DMS 273 (cell line): ENCODE measurements around the gene JAZF1.

Experiments
- DNase-seq: peaks from one replicate; lab custom pipeline; 2025; ENCODE audit not compliant: unreplicated experiment; lab: John Stamatoyannopoulos, UW

JAZF1 gene

GRCh38 chr7:28180364-28181147, at the start of gene JAZF1:
Gene JAZF1, minus strand, starts transcription at chr7:28180795.
- peak; percentile 81 for DNase-seq

GRCh38 chr7:28230261-28230660, 49.7 kb upstream of the JAZF1 start:
- DNase-seq = no peak

- DNase-seq = no peak
Measured at GRCh38 chr7:28228396-28228795, 47.8 kb upstream of the JAZF1 start.

GRCh38 chr7:28226003-28226402, 45.4 kb upstream of the JAZF1 start:
- DNase-seq = no peak

GRCh38 chr7:28225576-28225975, 45.0 kb upstream of the JAZF1 start:
- peak; percentile 91 for DNase-seq

GRCh38 chr7:28224675-28225074, 44.1 kb upstream of the JAZF1 start:
- no peak for DNase-seq

- DNase-seq = no peak
Measured at GRCh38 chr7:28224172-28224571, 43.6 kb upstream of the JAZF1 start.

- DNase-seq = no peak
Measured at GRCh38 chr7:28222636-28223035, 42.0 kb upstream of the JAZF1 start.

- no peak for DNase-seq
Measured at GRCh38 chr7:28219793-28220192, 39.2 kb upstream of the JAZF1 start.

GRCh38 chr7:28217143-28217542, 36.5 kb upstream of the JAZF1 start:
- no peak for DNase-seq

GRCh38 chr7:28211006-28211405, 30.4 kb upstream of the JAZF1 start:
- DNase-seq = no peak

GRCh38 chr7:28208506-28208905, 27.9 kb upstream of the JAZF1 start:
- DNase-seq = no peak

- DNase-seq = no peak
Measured at GRCh38 chr7:28207486-28208158, 27.0 kb upstream of the JAZF1 start.

GRCh38 chr7:28205506-28205905, 24.9 kb upstream of the JAZF1 start:
- DNase-seq = no peak

GRCh38 chr7:28203508-28204240, 23.1 kb upstream of the JAZF1 start:
- no peak for DNase-seq

- DNase-seq = no peak
Measured at GRCh38 chr7:28202222-28202621, 21.6 kb upstream of the JAZF1 start.

- DNase-seq = peak; percentile 39
Measured at GRCh38 chr7:28201131-28201530, 20.5 kb upstream of the JAZF1 start.

GRCh38 chr7:28200598-28200997, 20.0 kb upstream of the JAZF1 start:
- peak; percentile 32 for DNase-seq

- no peak for DNase-seq
Measured at GRCh38 chr7:28199021-28199510, 18.5 kb upstream of the JAZF1 start.

GRCh38 chr7:28195910-28196620, 15.5 kb upstream of the JAZF1 start:
- no peak for DNase-seq
